Neural progenitor cell (in vitro differentiated cells): ENCODE data around the gene RPL18. TPM values are rescaled to one million over a fixed set of nuclear protein-coding genes. Genes with fewer than 3 reads are reported as not detected.
"Not testable (repeated sequence)": the region's sequence is repeated elsewhere in the genome, so short reads cannot be mapped to it uniquely, and the experiment has no call there.

Experiments
- DNase-seq: peaks from one replicate; pipeline ENCODE4 v3.0.0-alpha.2; 2016; ENCODE audit warnings: low spot score
- H2AFZ ChIP-seq: fragments of 200-600 bp; sonication (generic); replicated peaks from 2 replicates; pipeline ENCODE4 v1.6.1; 2016; ENCODE audit warnings: antibody characterized with exemption
- H3F3A ChIP-seq: fragments of 200-600 bp; sonication (generic); 2 replicates; pipeline ENCODE4 v1.6.1; 2016; ENCODE audit warnings: antibody characterized with exemption, low read depth
- H3K27ac ChIP-seq: fragments of 200-600 bp; sonication (generic); 2 replicates; pipeline ENCODE4 v1.5.1; 2016; ENCODE audit warnings: mild to moderate bottlenecking
- H3K27me3 ChIP-seq: fragments of 200-600 bp; sonication (generic); 2 replicates; pipeline ENCODE4 v1.6.1; 2016; ENCODE audit warnings: mild to moderate bottlenecking, moderate library complexity
- H3K36me3 ChIP-seq: fragments of 200-600 bp; sonication (generic); 2 replicates; pipeline ENCODE4 v1.5.1; 2016
- H3K4me1 ChIP-seq: fragments of 200-600 bp; sonication (generic); 2 replicates; pipeline ENCODE4 v1.6.1; 2016; ENCODE audit warnings: mixed run types
- H3K4me2 ChIP-seq: fragments of 200-600 bp; sonication (generic); 2 replicates; pipeline ENCODE4 v1.6.1; 2016
- H3K4me3 ChIP-seq: fragments of 200-600 bp; sonication (generic); 2 replicates; pipeline ENCODE4 v1.5.1; 2016
- H3K79me2 ChIP-seq: fragments of 200-600 bp; sonication (generic); 2 replicates; pipeline ENCODE4 v1.6.1; 2016; ENCODE audit warnings: low read depth
- H3K9ac ChIP-seq: fragments of 200-600 bp; sonication (generic); 2 replicates; pipeline ENCODE4 v1.6.1; 2016
- H3K9me3 ChIP-seq: fragments of 200-600 bp; sonication (generic); 2 replicates; pipeline ENCODE4 v1.5.1; 2016; ENCODE audit warnings: low read depth
- H4K20me1 ChIP-seq: fragments of 200-600 bp; sonication (generic); 2 replicates; pipeline ENCODE4 v1.6.1; 2016; ENCODE audit warnings: low read depth
- H3K27ac Mint-ChIP-seq: 3 replicates; pipeline ENCODE4 v1.8.0; 2021; ENCODE audit warnings: mixed read lengths
- H3K27me3 Mint-ChIP-seq: 2 replicates; pipeline ENCODE4 v1.8.0; 2022; ENCODE audit warnings: low read depth, mild to moderate bottlenecking, inconsistent platforms, moderate library complexity, mixed read lengths; ENCODE audit not compliant: insufficient read depth
- H3K36me3 Mint-ChIP-seq: 3 replicates; pipeline ENCODE4 v1.8.0; 2021; ENCODE audit warnings: mixed read lengths
- H3K4me1 Mint-ChIP-seq: 3 replicates; pipeline ENCODE4 v1.8.0; 2021; ENCODE audit warnings: mixed read lengths
- H3K4me3 Mint-ChIP-seq: 3 replicates; pipeline ENCODE4 v1.8.0; 2021; ENCODE audit warnings: mild to moderate bottlenecking, moderate library complexity, mixed read lengths
- H3K9me3 Mint-ChIP-seq: 3 replicates; pipeline ENCODE4 v1.8.0; 2020; ENCODE audit warnings: mixed read lengths
- CTCF ChIP-seq: fragments of 200-600 bp; sonication (generic); IDR thresholded peaks from 2 replicates; pipeline ENCODE4 v1.5.1; 2017; ENCODE audit warnings: antibody characterized with exemption, mild to moderate bottlenecking
- EZH2 ChIP-seq: fragments of 200-600 bp; sonication (generic); IDR thresholded peaks from 2 replicates; pipeline ENCODE4 v1.6.1; 2017; ENCODE audit warnings: antibody characterized with exemption, mild to moderate bottlenecking, moderate library complexity
- EZH2phosphoT487 ChIP-seq: fragments of 200-600 bp; sonication (generic); IDR thresholded peaks from 2 replicates; pipeline ENCODE4 v1.6.1; 2017; ENCODE audit warnings: antibody characterized with exemption
- total RNA-seq: library from RNA; depleted of rRNA; stranded (reverse); fragments of >200 nt; gene quantifications from 2 replicates; pipeline ENCODE4 v1.2.3, GENCODE V29; 2015; ENCODE audit warnings: low replicate concordance

The RPL18 gene
- total RNA-seq, 1 donor from 2014 or later, result 1,962 TPM

- H3K27ac ChIP-seq, result no peak overlapping the region
- H3F3A ChIP-seq, result peaks cover 5% of the 10 kb centered on the region
- H2AFZ ChIP-seq, result no peak overlapping the region
- peaks cover 21% of the 10 kb centered on the region for H3K27me3 Mint-ChIP-seq
- peaks cover 18% of the 10 kb centered on the region for H3K27me3 ChIP-seq
- H3K36me3 Mint-ChIP-seq, result no peaks in the 10 kb centered on the region
- H3K9me3 Mint-ChIP-seq, result no peaks in the 10 kb centered on the region
- no peaks in the 10 kb centered on the region for H3K9me3 ChIP-seq
- H3K79me2 ChIP-seq, result no peaks in the 10 kb centered on the region
- H3K36me3 ChIP-seq, result no peaks in the 10 kb centered on the region
- H3K4me1 Mint-ChIP-seq, result peaks cover 21% of the 10 kb centered on the region
- no peak for DNase-seq
- no peak overlapping the region for H3K27ac Mint-ChIP-seq
- no peak overlapping the region for H3K4me3 ChIP-seq
- H3K4me2 ChIP-seq, result no peak overlapping the region
- no peak overlapping the region for H3K9ac ChIP-seq
- H4K20me1 ChIP-seq, result no peaks in the 10 kb centered on the region
- H3K4me1 ChIP-seq, result no peaks in the 10 kb centered on the region
- no peak overlapping the region for H3K4me3 Mint-ChIP-seq
- TF ChIP-seq CTCF (no peak), EZH2phosphoT487 (no peak), EZH2 (no peak)
Observed at GRCh38 chr19:48587387-48587786, 31.6 kb downstream of the RPL18 start.

GRCh38 chr19:48582168-48582567 lies 36.8 kb downstream of the RPL18 start:
- peak overlapping the region; percentile 57 for H3K27ac Mint-ChIP-seq
- no peak overlapping the region for H3K4me3 Mint-ChIP-seq

GRCh38 chr19:48578891-48579290 lies 40.1 kb downstream of the RPL18 start:
- Mint-ChIP-seq H3K36me3 (no peaks in the 10 kb centered on the region), H3K4me1 (peaks cover 10% of the 10 kb centered on the region), H3K27me3 (peaks cover 7% of the 10 kb centered on the region), H3K27ac (no peak overlapping the region), H3K4me3 (no peak overlapping the region), H3K9me3 (no peaks in the 10 kb centered on the region)
- Histone ChIP-seq H3K36me3 (no peaks in the 10 kb centered on the region), H3K27me3 (no peaks in the 10 kb centered on the region), H3K4me3 (no peak overlapping the region), H3K79me2 (no peaks in the 10 kb centered on the region), H3K27ac (no peak overlapping the region), H3K9ac (no peak overlapping the region), H3F3A (peaks cover 2% of the 10 kb centered on the region), H2AFZ (no peak overlapping the region), H4K20me1 (no peaks in the 10 kb centered on the region), H3K4me2 (no peak overlapping the region), H3K9me3 (no peaks in the 10 kb centered on the region), H3K4me1 (no peaks in the 10 kb centered on the region)
- TF ChIP-seq EZH2 (no peak), CTCF (no peak), EZH2phosphoT487 (no peak)
- DNase-seq, result no peak

More at GRCh38 chr19:48582168-48582567, 36.8 kb downstream of the RPL18 start:
- H3K27me3 ChIP-seq, result peaks cover 2% of the 10 kb centered on the region
- DNase-seq, result no peak
- no peak overlapping the region for H3K9ac ChIP-seq
- H3K4me3 ChIP-seq, result no peak overlapping the region
- no peaks in the 10 kb centered on the region for H3K9me3 ChIP-seq
- no peaks in the 10 kb centered on the region for H4K20me1 ChIP-seq
- no peak for TF ChIP-seq CTCF
- no peak for TF ChIP-seq EZH2
- no peaks in the 10 kb centered on the region for H3F3A ChIP-seq
- no peak overlapping the region for H3K4me2 ChIP-seq
- Mint-ChIP-seq H3K9me3 (no peaks in the 10 kb centered on the region), H3K27me3 (peaks cover 10% of the 10 kb centered on the region), H3K36me3 (no peaks in the 10 kb centered on the region), H3K4me1 (peaks cover 7% of the 10 kb centered on the region)
- H3K79me2 ChIP-seq, result no peaks in the 10 kb centered on the region
- H3K27ac ChIP-seq, result no peak overlapping the region
- H2AFZ ChIP-seq, result no peak overlapping the region
- H3K4me1 ChIP-seq, result no peaks in the 10 kb centered on the region
- H3K36me3 ChIP-seq, result no peaks in the 10 kb centered on the region

GRCh38 chr19:48577908-48578307 lies 41.1 kb downstream of the RPL18 start:
- not testable (repeated sequence) for H3K36me3 Mint-ChIP-seq, H3K4me3 Mint-ChIP-seq, H3F3A ChIP-seq, H3K4me1 ChIP-seq, H3K9me3 Mint-ChIP-seq, H3K27ac ChIP-seq, H3K9ac ChIP-seq, H3K9me3 ChIP-seq, H3K27ac Mint-ChIP-seq, H2AFZ ChIP-seq, H3K27me3 ChIP-seq, H3K79me2 ChIP-seq, H3K36me3 ChIP-seq, H3K27me3 Mint-ChIP-seq, H3K4me3 ChIP-seq, DNase-seq, H3K4me2 ChIP-seq, H4K20me1 ChIP-seq
- peaks cover 17% of the 10 kb centered on the region for H3K4me1 Mint-ChIP-seq
